Esophagus squamous epithelium (tissue), 4 donors: Measurements from ENCODE around the gene ACTR2.

Experiments
- CTCF ChIP-seq, 6 experiments: fragments of 450-650 bp in 4 of 6; fragments of 200-600 bp in 2 of 6; sonication (generic) in 2 of 6; IDR thresholded peaks; one replicate each; pipeline ENCODE4 v1.5.1; 2016 to 2019; ENCODE audit warnings: antibody characterized with exemption in 6 of 6, mild to moderate bottlenecking in 4 of 6, moderate library complexity in 4 of 6
- POLR2A ChIP-seq, 4 donors: fragments of 450-650 bp; IDR thresholded peaks; one replicate each; pipeline ENCODE4 v1.6.1; 2017; ENCODE audit warnings: antibody characterized with exemption in 4 of 4, mild to moderate bottlenecking in 4 of 4, moderate library complexity in 3 of 4

DNA sequence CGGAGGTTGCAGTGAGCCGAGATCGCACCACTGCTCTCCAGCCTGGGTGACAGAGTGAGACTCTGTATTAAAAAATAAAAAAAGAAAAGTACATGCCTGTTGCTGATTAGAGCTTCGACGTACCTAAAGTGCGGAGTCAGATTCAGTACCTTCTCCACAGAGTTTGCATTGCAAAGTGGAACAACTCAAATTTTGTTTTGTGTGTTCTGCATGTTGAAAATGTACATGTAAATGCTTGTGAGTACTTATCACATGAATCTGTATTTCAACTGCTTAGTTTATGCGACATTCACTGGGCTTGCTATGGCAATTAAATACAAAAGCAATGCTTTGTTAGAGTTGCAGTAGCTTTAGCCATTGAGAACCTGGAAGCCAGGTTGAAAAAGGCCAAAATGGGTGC lies 36.4 kb downstream of the ACTR2 start:
- TF ChIP-seq POLR2A (IDR thresholded peaks at IDR 0.05) (no peak), CTCF (IDR thresholded peaks at IDR 0.05) (no peak)
